Right kidney (tissue), 1 donor: ENCODE measurements around the gene PEF1.
"Not testable (repeated sequence)": the region's sequence is repeated elsewhere in the genome, so short reads cannot be mapped to it uniquely, and the experiment has no call there.

ENCODE experiments used
- DNase-seq: peaks from one replicate; pipeline ENCODE4 v3.0.0-alpha.2; 2016

PEF1 gene

DNA sequence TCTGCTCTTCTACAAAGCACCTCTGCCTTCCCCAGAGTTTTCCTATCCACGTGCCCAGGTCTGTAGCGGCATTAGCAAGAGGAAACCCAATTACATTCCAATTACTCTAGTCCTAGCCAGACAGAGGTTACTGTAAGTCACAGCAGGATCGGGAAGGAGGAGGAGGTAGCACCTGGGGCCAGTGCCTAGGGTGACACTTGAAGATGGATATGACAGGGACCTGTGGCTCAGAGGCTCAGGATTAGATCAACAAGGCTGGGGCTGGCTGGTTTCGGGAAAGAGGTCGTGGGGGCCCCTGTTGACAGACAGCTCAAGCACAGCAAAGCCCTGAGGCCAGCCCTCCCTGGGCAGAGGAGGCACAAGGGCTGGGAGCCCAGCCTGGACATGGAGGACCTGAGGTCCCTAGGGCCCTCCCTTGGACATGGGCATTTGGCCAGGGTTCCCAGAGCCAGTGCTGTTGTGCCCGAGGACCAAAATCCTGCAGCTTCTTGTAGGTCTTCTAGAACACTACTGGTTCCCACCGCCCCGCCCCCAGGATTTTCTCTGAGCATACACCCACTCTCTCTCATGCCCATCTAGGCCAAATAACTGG, 30.2 kb downstream of the PEF1 start:
- DNase-seq: no peak

DNA sequence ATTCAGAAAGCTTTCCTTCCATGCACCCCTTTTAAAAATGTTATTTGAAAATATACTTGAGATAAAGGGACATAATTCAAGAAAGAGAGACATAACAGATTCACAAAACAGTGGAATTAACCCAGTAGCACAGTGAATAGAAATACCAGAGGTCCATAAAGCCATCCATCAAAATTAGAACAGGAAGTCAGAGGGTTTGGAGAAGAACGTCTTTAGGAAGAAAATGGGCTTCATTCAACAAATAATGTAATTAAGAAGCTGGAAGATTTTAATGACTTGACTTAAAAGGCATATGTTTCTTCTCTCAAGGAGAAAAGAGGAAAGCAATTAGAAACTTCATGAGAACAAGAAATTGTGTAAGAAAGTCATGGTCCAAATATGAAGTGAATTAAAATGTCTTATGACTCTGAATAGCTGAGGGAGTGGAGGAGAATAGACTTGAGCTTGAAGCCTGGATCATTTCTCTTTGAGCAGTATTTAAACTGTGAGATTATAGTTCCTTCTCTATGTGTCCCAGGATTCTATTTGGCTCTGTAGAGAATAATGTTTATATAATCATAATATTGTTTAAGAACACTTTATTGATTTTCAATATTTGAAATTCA, 35.1 kb downstream of the PEF1 start:
- no peak for DNase-seq

DNA sequence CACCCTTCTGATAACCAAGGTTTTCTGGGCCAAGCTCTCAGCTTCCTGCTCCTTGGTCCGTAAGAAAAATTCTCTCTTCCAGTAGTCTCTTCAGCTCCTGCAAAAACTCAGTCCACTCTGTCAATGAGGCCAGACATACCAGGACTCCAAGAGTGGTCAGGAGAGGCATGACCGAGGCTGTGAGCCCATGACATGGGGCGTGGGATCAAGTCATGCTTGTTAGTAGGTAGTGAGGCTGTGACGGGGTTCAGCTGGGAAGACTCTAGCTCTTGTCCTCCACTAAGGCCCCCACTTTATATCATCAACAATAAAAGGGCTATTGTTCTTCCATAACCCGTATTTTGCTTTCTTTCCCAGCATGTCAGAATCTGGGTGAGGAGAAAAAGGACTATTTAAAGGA, 37.3 kb downstream of the PEF1 start:
- DNase-seq: no peak

DNA sequence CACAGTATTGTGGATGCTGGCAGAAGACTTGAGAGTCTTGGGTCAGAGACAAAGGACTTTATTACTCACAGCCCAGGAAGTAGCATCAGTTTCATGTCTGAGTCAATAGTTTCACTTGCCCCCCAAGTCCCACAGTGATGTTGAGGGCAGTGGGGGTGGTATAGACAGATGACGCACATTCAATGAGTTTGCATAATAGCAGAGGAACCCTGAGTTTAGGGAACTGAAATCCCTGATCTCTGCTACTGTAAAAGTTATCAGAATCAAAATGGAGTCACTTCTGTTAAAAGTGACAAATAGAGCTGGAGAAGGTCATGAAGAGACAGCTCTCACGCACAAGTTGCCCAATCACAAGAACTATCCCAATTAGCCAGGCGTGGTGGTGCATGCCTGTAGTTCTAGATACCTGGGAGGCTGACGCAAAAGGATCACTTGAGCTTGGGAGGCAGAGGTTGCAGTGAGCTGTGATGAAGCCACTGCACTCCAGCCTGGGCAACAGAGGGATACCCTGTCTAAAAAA, 38.7 kb downstream of the PEF1 start:
- DNase-seq: no peak

DNA sequence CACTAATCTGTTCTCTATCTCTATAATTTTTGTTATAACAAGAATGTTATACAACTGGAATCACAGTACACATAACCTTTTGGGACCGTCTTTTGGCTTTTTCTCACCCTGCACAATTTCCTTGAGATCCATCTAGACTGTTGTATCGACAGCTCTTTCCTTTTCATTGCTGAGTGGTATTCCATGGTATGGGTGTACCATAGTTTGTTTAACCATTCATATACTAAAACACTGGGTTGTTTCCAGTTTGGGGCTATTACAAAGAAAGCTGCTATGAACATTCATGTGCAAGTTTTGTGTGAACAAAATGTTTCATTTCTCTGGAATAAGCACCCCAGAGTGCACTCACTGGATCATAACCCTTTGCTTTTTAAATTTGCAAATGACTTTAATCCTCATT, 42.6 kb downstream of the PEF1 start:
- DNase-seq: no peak

DNA sequence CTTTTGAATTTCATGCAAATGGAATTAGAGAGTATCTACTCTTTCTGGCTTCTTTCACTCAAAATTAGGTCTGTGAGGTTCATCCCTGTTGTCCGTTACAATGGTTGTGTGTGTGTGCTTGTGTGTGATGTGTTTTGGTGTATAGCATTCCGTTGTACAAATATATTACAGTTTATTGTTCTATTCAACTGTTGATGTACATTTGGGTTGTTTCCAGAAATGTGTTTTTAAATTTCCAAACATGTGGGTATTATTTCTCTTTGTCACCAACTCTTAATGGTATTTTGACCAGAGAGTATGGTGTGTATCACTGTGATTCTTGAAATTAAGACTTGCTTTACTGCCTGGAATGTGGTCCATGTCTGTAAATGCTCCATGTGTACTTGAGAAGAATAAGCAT, 44.0 kb downstream of the PEF1 start:
- DNase-seq: no peak

DNA sequence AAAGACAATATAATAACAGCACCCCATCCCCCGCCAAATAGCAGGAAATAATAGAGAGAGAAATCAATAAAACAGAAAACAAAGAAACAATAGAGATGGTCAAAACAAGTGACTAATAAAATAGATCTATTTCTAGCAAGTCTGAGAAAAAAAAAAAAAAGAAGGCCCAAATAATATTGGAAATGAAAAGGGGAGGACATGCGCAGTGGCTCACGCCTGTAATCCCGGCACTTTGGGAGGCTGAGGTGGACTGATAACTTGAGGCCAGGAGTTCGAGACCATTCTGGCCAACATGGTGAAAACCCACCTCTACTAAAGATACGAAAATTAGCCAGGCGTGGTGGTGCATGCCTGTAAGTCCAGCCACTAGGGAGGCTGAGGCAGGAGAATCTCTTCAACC, 45.7 kb downstream of the PEF1 start:
- DNase-seq: no peak

DNA sequence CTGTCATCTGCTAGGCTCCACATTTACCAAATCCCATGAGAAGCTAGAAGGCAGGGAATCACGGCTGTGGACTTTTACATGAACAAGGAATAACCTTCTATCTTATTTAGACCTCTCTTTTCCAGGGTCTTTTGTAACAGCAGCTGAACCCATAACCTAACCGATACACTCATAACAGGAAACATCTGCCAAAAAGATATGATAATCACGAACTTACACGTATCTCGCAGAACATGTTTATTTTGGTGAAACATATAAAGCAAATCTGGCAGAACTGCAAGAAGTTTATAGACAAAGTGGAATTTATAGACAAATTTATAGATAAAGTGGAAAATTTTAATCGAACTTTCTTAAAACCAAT, 48.0 kb downstream of the PEF1 start:
- no peak for DNase-seq

DNA sequence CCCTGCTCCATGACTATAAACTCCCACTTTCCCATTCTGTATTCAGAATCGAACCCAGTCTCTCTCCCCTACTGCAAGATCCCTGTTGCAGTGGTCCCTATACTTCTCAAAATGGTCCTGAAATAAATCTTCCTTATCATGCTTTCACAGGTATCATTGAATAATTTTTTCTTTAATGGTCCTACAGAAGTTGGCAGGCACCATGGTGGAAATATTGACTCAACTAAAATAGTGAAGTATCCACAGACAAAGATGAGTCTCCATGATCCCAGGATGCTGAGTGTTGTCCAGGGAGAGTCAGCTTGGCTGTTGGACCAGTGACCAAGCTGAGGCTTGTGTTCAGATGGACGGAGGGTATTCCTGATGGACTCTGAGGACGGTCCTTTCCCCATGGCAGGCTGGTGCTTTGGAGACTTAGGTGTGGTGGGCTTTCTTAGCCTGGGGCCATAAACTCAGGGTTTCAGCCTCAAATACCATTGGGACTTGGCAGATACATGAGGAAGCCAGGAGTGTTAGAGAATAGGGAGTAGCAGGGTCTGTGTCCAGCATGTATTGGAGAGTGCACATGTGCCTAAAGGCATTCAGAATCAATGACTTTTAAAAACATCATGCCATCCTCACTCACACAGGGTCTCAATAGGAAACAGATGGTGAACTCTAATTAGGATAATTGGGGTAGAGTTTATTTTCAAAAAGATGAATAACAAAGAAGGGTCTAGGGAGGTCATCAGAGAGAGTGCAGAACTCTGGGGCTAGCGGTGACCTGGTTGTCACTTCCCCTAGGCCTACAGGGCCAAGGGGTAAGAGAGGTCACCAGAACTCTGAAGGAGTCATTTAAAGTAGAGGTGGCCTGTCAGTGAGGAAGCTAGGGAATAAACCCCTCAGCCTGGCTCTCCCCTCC, 48.6 kb downstream of the PEF1 start:
- DNase-seq: no peak

DNA sequence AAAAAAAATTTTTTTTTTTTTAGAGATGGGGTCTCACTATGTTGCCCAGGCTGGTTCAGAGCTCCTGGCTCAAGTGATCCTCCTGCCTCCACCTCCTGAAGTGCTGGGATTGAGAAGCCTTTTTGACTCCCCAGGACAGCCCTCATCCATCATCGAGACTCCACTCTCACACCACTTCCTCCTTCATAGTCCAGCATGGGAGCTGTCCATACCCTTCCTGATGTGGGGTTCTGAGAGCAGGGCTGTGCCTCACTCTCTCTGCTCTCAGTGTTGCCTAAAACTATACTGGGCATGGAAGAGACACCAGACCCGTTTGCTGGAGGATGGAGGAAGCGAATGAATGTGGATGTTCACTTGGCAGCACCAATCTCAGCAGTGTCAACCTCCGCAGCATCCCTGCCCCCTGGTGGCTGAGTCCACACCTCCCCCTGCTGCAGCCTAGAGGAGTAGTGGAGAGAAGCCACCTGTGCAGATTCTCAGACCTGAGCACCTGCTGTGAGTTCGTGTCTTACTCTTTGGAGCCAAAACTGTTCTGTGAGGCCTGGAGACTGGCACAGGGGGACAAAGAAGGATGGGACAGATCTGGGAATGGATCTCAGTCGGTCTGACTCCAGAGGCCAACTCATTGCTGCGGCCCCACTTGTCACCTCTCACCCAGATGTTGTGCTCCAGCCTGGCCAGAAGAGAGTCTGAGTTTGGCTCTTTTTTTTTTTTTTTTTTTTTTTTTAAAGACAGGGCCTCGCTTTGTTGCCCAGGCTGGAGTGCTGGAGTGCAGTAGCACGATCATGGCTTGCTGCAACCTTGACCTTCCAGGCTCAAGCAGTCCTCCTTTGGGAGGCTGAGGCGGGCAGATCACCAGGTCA, 50.7 kb downstream of the PEF1 start:
- peak; percentile 51 for DNase-seq

DNA sequence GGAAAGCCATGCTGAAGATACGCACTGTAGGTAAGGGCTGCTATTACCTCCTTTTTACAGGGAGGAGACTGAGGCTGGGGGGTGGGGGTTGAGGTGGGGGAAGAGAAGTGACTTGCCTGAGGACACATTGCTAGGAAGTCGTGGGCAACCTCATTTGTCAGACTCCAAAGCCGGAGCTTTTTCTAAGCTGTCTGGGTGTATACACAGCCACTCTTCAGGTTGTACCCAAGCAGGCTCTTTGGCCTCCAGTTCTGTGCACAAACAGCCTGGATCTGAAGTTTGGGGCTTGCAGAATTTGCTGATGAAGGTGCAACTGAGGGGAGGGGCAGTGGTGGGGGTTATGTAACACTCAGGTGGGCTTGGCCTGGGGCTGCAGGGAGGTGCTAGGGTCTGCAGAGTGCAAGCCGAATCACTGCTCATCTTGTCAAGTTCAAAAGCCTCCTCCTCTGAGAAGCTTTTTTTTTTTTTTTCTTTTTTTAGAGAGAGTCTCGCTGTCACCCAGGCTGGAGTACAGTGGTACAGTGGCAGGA, 51.5 kb downstream of the PEF1 start:
- no peak for DNase-seq

DNA sequence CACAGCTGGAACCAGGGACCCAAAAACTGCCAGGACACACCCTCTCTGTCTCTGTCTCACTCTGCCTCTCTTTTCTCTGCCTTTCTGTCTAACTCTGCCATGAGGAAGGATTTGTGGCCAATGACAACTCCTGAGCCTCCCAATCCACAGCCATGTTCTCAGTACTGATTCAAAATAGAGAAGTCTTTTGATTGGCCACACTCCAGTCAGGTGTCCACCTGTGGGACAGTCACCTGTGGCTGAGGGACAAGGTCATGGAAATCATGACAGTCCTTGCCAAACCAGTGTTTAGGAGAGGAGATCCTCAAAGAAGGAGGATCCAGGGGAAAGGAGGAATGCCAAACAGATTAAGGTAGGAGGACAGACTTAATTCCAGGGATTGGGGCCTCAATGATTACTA, 52.5 kb downstream of the PEF1 start:
- DNase-seq: no peak

DNA sequence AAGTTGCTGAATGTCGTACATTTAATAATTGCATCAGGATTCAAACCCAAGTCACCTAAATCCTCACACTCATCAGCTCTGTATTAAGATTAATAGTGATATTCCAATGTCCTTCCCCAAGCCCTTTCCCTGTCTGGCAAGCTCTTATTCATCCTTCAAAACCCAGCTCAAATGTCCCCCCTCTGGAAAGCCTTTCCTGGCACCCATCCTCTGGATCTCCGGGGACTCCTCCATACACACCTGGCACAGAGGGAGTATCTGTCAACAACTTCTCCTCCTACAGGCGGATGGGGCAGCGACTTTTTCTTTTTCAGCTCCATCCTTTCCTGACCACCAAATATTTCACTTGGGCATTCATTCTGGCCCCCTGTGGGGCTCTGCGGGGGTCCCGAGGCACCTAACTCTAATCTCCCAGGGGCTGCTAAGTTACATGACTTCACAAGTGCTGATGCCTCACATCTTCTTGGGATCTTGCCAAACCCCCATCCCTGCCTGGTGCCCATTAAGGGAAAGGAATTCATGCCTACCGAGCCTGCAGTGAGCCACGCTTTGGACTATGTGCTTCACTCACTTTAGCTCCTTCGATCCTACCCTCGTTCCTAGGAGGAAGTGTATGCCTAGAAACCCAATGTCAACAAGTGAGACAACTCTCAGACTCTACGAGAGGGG, 53.1 kb downstream of the PEF1 start:
- no peak for DNase-seq

DNA sequence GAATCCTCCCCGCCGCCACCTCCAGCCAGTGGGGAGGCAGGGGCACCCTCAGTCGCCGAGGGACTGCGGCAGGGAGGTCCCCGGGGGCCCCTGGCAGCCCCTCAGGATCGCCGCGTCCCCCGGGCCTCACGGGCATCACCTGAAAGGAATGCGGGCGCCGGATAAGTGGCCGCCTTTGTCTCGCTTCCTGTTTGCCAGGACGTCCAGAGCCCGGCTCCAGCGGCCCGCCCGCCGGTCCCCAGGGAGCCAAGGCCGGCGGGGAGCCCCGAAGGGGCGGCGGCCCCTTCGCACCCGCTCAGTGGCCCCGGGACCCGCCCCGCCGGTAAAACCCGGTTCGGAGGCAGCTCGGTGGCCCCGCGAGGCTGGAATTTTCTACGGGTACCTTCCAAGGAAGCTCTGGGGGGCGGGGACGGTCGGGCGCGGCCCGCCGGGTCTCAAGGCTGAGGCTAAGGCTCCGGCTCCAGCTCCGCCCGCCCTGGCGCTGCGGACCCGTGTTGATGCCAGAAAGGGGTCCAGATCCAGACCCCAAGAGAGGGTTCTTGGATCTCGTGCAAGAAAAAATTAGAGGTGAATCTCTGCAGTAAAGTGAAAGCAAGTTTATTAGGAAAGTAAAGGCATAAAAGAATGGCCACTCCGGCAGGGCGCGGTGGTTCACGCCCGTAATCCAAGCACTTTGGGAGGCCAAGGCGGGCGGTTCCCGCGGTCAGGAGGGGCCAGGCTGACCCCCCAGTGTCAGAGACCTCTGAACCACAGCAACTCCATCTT, 55.7 kb downstream of the PEF1 start:
- peak; percentile 78 for DNase-seq

DNA sequence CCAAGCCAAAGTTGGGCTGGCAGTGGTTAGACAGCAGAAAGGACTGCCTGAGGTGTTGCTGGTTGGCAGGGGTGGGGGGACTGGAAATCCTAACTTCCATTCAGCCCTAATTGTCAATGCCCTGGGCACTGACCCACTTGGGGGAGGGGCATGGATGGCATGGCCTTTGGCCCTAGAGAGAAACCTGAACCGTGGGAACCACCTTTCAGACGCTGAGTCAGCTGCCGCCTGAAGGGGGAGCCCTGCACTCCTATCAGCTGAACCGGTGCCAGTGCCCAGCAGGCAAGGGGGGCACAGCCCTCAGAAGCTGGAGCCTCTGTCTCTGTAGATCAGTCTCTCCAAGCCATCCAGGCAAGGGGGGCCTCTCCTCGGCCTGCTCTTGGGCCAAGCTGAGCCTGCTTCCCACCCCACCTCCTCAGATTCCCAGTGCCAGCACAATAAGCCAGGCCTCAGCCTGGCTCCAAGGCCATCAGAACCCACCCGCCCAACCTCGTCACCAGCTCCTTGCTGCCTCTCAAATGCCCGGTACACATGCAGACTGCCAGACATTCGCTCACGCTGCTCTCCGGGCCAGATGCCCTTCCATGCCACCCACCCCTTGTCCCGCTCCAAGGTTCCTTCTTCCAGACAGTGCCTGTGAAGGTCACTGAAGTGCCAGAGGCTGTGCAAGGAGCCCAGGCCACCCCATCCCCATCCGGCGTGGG, 56.8 kb downstream of the PEF1 start:
- DNase-seq: peak; percentile 54

DNA sequence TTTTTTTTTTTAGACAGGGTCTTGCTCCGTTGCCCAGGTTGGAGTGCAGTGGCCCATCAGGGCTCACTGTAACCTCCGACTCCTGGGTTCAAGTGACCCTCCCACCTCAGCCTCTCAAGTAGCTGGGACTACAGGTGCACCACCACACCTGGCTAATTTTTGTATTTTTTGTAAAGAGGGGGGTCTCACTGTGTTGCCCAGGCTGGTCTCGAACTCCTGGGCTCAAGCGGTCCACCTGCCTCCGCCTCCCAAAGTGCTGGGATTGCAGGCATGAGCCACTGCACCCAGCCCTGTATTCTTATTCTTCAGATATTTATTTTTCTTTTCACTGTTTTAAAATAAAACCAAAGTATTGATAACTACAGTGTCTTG, 57.4 kb downstream of the PEF1 start:
- DNase-seq: not testable (repeated sequence)

DNA sequence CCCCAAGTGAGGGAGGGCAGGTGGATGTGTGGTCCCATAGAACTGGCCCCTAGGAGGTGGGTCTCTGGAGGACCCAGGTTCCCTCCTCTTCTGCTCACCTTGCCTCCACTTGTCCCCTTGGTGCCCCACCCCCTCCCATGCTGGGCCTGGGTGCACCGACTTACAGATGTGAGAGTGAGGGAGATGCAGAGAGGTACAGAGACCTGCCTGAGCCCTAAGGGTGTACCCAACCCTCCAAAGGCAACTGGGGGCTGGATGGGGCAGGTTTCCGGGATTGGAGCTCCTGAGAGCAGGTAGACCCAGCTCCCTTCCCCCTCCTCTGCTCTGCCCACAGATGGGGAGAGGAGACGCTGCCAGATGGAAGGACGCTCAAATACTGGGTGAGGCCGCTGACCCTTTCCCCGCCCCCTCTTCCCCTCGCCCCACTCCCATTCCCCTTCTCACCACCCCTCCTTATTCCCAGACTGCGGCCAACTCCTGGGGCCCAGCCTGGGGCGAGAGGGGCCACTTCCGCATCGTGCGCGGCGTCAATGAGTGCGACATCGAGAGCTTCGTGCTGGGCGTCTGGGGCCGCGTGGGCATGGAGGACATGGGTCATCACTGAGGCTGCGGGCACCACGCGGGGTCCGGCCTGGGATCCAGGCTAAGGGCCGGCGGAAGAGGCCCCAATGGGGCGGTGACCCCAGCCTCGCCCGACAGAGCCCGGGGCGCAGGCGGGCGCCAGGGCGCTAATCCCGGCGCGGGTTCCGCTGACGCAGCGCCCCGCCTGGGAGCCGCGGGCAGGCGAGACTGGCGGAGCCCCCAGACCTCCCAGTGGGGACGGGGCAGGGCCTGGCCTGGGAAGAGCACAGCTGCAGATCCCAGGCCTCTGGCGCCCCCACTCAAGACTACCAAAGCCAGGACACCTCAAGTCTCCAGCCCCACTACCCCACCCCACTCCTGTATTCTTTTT, 58.0 kb downstream of the PEF1 start:
- no peak for DNase-seq

DNA sequence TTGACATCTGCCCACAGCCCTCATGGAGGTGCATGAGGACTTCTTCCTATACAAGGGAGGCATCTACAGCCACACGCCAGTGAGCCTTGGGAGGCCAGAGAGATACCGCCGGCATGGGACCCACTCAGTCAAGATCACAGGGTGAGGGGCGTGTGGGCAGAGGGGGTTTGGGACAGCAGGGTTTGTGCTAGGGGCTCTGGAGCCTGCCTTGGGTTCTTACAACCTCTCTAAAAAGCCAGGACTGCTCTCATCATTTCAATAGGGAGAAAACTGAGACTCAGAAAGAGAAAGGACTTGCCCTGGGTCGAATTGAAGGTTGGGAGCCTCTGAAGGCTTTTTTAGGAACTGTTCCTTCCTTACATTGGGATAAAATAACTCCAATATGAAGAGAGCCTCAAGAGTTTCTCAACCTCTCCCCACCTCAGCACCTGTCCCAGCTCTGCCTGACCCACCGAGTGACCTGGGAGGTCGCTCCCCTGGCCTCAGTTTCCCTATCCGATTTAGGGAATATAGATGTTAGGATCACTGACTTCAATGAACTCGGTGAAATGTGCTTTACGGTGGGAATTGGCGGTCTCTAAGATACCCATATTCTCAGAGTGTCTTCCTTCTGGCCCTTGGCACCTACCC, 58.8 kb downstream of the PEF1 start:
- no peak for DNase-seq
